Umbilical cord (tissue), 2 donors: ENCODE results near the gene TUBA3C. TPM values are rescaled to one million over a fixed set of nuclear protein-coding genes. Genes with fewer than 3 reads are reported as not detected.

Experiments used
- DNase-seq: peaks from one replicate; pipeline ENCODE4 v3.0.0-alpha.2; 2015; ENCODE audit warnings: low spot score
- total RNA-seq: library from RNA; depleted of rRNA; stranded (reverse); fragments of >200 nt; gene quantifications from one replicate; pipeline ENCODE4 v1.2.3, GENCODE V29; 2014; ENCODE audit warnings: low replicate concordance; ENCODE audit not compliant: insufficient read depth

The TUBA3C gene
- total RNA-seq, 1 donor from 2014 or later, result not detected

- no peak for DNase-seq
These were observed 20.3 kb downstream of the TUBA3C start for GRCh38 chr13:19161308-19161707.

GRCh38 chr13:19159761-19160420 is 21.7 kb downstream of the TUBA3C start:
- DNase-seq, result no peak

GRCh38 chr13:19159181-19159580 is 22.4 kb downstream of the TUBA3C start:
- no peak for DNase-seq

- no peak for DNase-seq
These were observed 23.0 kb downstream of the TUBA3C start for GRCh38 chr13:19158526-19159174.

GRCh38 chr13:19158006-19158405 is 23.6 kb downstream of the TUBA3C start:
- DNase-seq, result no peak

GRCh38 chr13:19157461-19157860 is 24.2 kb downstream of the TUBA3C start:
- no peak for DNase-seq

- DNase-seq, result no peak
These were observed 25.4 kb downstream of the TUBA3C start for GRCh38 chr13:19156013-19156825.

GRCh38 chr13:19155321-19155861 is 26.2 kb downstream of the TUBA3C start:
- DNase-seq, result no peak

- no peak for DNase-seq
These were observed 26.8 kb downstream of the TUBA3C start for GRCh38 chr13:19154843-19155242.

GRCh38 chr13:19153782-19154450 is 27.7 kb downstream of the TUBA3C start:
- DNase-seq, result no peak

- no peak for DNase-seq
These were observed 29.2 kb downstream of the TUBA3C start for GRCh38 chr13:19152403-19152802.

- no peak for DNase-seq
These were observed 29.9 kb downstream of the TUBA3C start for GRCh38 chr13:19151581-19152263.

GRCh38 chr13:19150712-19151228 is 30.9 kb downstream of the TUBA3C start:
- no peak for DNase-seq

GRCh38 chr13:19150226-19150625 is 31.4 kb downstream of the TUBA3C start:
- DNase-seq, result no peak

- no peak for DNase-seq
These were observed 33.1 kb downstream of the TUBA3C start for GRCh38 chr13:19148561-19148960.
